Sciatic nerve (tissue), 2 donors: ENCODE data around the gene APC2. TPM values are rescaled to one million over a fixed set of nuclear protein-coding genes. Genes with fewer than 3 reads are reported as not detected.
A peak's percentile ranks its signal among the peaks of the same experiment; 100 is the strongest.
"Not testable (repeated sequence)": the region's sequence is repeated elsewhere in the genome, so short reads cannot be mapped to it uniquely, and the experiment has no call there.

Experiments used
- ATAC-seq: fragments of 200-7000 bp; cut with Tn5 transposase; one replicate; pipeline ENCODE4 v1.9.1; 2020; ENCODE audit warnings: mild to moderate bottlenecking, moderate library complexity
- DNase-seq: peaks from one replicate; pipeline ENCODE4 v3.0.0-alpha.2; 2020; ENCODE audit warnings: low spot score
- intact Hi-C: fragments of 100-400 bp; cut with DNase I; formaldehyde crosslinking; loops from one replicate; pipeline ENCODE4 v1.14.2; 2022
- total RNA-seq: library from RNA; stranded (reverse); fragmentation: NEBNext Ultra II Directional; extraction: Animal tissue kit (Norgen Biotek cat#: 25700); gene quantifications from one replicate; pipeline ENCODE4 v1.2.1, GENCODE V29; 2021
- donor health status: DM: no; HTN: no; CAD: no.
- donor health status: DM: no; HTN: no; CAD: no.

The APC2 gene
- total RNA-seq, 1 donor from 2014 or later = 6.0 TPM

DNA sequence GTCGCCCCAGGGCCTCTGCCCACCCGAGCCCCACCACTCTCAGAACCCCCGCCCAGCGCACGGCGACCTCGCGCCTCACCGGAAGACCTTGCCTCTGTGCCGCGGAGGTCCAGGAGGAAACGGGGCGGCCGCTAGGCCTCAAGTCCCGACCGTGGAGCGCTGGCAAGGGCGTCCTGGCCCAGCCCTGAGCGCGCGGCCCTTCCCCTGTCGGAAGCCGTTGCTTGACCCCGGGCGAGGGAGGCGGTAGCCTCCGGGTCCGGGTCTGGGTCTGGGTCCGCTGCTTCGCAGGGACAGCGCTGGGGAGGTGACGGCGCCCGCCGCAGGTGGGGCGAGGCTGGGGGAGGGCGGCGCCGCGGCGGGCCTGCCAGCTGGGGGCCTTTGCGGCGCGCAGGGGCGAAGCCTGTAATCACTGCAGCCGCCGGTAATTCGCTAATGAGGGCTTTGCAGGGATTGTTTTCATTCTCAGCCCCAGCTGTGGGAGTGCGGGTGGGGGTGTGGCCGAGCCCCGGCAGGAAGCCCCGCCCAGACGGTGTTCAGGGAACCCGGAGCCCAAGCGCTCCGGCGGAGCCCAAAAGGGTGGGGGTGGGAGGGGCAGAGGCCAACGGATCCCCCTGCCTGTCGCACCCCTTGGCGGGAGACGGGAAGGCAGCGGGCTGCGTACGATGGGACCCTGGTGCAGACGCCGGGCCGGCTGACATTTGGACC, 20.5 kb downstream of the APC2 start:
- ATAC-seq (peak; percentile 40), DNase-seq (no peak)
- intact Hi-C loops = no loop called here

DNA sequence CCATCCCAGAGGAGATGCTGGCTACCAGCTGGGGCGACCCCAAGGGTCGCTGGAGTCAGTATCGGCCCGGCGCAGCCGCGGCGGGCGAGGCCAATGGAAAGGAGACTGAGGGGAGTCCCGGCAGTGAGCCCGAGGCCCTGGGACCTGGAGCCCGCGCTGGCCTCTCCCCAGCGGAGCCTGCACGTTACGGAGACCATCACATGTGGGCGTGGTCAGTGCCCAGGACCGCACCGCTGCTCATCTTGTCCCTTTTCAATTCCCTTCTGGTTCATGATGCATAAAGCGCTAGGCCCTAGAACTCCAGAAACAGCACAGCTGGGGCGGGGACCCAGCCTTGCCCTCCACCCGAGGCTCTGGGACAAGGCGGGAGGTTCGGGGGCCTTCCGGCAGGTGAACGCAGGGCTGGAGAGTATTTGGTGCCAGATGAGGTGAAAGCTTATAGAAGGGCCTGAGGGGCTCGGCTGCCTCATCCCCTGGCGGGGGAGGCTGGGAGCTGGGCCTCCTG, 21.1 kb downstream of the APC2 start:
- ATAC-seq = no peak
- intact Hi-C loops = no loop called here
- DNase-seq = no peak

DNA sequence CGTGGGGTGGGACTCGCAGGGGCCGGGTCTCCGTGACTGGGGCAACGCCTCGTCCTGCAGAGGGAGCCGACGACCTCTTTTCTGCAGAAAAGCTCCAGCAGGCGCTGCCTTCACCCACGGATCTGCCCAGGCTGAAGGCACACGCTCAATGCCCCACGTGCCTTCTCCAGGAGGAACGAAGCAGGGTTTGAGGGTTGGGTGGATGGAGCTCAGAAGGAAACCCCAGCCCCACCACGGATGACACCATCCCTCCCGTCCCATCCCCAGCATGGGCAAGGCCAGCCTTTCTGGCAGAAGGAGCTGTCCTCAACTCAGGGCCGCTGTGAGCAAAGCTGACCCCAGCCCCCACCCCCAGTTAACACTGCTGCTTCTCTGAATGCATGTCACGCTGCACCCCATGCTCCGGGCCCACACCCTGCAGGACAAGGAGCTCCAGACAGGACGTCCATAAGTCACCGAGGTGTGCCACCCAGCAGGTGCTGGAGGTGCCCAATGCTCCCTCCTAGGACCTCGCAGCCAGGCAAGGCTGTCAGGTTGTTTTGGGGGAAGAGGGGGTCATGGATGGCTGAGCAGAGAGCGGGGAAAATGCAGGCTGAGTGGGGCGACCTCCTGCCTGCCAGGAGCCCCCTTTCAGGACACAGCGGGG, 21.7 kb downstream of the APC2 start:
- intact Hi-C loops = no loop called here
- ATAC-seq (no peak), DNase-seq (no peak)

DNA sequence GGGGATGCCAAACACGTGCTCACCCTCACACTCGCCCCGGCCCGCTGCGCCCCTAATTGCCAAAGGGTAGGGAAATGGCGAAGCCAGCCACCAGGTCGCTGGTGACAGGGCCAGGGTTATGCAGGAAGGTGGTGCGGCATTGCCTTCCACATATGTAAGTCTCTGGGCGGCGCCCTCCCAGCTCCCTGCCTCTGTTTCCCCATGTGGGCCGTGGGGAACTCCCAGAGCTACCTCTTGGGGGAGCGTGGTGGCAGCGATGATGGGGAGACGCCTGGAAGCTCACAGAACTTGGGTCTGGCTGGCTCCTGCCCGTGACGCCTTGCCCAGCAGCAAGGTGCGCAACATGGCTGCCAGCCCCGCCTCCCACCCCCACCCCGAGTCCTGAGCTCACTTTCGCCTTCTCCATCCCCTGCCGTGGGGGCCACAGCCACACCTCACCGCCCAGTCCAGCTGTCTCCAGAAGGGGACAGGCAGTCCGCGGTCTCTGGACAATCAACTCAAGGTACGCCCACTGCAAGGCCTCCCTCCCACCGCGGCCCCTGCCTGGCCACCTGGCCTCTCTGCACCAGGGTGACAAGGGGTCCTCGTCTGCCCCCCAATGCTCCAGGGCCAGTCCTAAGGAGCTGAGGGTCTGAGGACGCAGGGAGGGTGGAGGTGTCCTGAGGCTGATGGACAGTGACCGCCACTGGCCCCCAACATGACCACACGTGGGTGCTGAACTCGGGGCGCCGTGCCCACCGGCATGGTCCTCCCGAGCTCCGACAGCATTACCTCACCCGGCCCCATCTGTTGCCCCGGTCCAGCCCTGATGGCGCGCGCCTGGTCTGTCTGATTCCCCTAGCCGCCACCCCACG, 22.5 kb downstream of the APC2 start:
- intact Hi-C loops = no loop called here
- no peak for DNase-seq
- ATAC-seq = no peak

DNA sequence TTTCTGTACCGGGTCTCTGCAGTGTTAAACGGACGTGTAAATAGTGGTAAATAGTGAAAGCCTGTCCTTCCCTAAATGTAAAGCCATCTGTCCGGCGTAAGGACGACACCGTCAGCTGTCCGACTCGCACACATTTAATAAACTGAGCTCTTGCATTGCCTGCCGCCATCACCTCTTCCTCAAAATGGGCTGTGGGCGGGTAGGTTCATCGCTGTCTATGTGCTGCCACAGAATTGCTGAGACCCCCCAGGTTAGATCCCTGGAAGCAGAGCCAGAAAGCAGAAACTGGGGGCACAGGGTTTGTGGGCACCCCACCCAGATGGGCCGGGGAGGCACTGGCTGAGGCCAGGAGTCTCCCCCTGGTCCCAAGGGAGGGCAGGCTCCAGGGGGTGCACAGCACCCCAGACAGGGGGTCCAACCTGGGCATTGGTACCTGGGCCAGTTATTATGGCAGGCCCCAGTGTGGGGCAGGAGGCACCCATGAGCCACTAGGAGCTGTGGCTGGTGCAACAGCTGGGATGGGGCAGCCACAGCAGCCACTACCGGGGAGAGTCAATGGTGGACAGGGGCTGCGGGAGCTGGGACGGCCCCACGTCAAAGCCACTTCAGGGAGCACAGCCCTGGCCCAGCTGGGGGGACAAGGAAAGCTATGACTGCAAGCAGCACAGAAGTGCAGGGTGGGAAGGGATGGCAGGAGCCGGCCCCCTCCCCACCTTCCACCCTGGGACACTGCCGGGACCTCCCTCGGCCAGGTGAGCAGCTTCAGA, 23.3 kb downstream of the APC2 start:
- DNase-seq (no peak), ATAC-seq (no peak)
- intact Hi-C loops = no loop called here

DNA sequence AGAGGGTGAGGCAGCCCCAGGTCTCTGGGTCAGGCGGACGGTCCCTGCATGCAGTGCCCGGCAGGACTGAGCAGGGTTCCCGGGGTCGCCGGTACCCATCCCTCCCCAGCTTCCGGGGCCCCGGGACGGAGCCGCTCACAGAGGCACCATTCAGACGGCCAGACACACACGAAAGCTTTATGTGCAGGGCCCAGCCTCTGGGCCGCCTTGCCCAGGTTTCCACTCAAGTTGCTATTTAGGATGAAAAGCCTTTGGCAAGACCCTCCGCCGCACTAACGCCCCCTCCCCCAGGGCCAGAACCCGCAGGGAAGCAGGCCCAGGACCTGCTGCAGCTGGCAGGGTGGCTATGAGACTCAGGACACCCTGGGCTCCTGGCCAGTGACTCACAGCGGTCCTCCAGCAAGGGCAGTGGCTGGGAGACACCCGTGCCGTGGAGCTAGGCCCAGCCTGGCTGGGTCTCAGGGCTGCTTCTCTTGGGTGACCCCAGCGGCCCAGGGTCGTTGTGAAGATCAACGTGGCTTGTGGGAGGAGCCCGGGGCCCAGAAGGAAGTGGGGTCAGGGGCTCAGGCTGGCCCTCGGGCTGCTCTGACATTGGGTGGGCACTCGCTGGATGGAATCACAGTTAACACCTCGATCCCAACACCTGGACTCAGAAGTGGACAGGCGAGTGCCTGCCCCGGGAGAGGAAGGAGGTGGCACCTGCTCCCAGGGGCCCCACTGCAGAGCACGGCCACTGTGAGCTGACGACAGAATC, 24.3 kb downstream of the APC2 start:
- DNase-seq (no peak), ATAC-seq (no peak)
- intact Hi-C loops = no loop called here

DNA sequence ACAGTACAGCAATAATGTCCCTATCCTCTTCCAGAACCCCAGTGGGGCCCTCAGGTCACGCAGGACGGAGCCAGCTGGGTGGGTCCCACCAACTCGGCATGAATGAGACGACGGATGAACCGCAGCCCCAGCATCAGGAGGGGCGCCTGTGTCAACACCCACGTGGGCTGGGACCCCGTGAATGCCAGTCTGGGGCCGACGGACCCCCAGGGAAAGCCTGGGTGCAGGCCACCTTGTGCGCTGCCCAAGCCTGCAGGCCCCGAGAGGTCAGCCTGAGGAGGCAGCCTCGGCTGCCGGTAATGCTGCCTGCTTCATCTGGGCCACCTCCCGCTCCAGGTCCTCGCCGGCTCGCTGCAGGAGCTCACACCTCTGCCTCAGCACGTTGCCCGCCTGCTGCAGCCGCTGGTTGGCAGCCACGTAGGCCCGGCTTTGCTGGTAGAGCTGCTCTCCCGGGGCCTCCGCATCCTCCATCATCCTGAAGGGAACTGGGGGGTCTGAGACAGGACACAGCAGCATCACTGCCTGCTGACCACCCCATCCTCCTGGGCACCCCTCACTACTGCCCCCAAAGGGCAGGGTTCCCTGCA, 24.9 kb downstream of the APC2 start:
- DNase-seq = no peak

DNA sequence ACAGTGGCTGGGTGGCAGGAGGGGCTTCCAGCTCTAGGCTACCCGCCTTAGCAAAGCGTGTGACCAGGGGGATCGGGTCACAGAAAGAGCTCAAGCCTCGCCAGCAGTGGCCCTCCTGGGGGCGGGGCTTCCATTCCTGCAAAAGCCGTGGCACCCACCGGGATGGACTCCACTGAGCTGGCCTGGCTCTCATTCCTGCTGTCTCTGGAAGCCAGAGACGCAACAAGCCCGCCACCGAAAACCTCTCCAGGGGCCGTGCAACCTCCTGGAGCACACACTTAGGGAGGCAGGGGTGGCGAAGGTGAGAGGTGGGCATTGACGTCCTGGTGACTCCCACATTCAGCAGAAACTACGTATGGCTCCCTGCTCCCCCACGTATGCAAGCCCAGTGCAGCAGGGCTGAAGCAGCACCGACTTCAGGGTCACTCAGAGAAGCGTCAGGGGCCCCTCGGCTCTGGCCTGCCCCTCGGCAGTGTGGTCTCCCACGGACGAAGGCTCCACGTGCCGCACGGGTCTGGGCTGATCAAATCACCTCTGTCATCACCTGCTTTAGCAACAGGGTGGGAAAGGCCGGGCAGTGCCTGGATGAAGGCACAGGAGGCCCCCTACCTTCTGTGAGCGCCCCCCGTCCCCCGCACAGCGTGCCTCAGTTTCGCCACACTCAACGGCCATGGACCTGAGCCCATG, 26.0 kb downstream of the APC2 start:
- peak; percentile 60 for DNase-seq
- no peak for ATAC-seq
- intact Hi-C loops = no loop called here

More for the DNA sequence above, 24.9 kb downstream of the APC2 start:
- no peak for ATAC-seq
- intact Hi-C loops = no loop called here

DNA sequence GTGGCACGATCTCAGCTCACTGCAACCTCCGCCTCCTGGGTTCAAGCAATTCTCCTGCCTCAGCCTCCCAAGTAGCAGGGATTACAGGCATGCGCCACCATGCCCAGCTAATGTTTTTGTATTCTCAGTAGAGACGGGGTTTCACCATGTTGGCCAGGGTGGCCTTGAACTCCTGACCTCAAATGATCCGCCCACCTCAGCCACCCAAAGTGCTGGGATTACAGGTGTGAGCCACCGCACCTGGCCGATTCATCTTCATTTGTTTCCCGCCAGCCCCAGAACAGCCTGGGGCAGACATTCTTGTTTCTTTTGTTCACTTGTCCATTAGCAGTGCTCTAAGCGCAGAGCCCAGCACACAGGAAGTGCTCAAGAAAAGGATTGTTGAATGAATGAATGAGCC, 27.1 kb downstream of the APC2 start:
- DNase-seq, intact Hi-C loops, ATAC-seq: not testable (repeated sequence)

DNA sequence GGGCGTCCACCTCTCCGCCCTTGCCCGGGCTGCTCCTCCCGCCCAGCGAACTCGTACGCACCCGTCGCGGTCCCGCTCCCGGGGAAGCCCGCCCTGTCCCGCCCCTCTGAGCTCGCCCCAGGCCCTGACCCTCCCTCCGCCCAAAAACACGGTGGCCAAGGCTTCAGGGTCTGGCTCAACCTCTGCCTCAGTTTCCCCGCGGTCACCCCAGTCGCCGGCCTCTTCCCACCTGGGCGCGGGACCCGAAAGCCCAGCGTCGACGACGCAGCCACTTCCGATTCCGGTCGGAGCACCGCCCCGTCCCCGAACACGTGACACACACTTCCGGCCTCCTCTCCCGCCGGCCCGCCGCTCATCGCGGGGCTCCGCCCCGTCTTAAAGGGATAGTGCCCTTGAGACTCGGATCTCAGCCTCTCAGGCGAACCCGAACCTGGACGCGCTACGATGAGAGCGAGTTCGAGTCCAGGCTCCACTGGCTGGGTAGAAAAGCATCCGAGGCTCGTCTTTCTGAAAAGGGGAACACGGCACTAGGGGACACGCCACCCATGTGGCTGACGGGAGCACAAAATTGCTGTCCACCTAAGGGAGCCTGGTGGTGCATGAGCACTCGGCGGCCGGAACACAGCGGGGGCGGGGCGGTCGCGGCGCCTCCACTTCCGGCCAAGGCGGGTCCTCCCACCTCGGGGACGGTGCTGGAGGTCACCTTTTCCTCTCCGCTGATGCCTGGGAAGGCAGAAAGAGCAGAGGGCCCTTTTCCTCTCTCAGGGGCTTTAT, 29.2 kb downstream of the APC2 start, which contains the start of gene C19orf25:
TSS of gene C19orf25 (minus strand) at position 282 of the 774 bp plus-strand sequence. CDS start 312 bp downstream, outside the sequence.
- intact Hi-C loops = no loop called here
- ATAC-seq (peak; percentile 98), DNase-seq (peak; percentile 97)

DNA sequence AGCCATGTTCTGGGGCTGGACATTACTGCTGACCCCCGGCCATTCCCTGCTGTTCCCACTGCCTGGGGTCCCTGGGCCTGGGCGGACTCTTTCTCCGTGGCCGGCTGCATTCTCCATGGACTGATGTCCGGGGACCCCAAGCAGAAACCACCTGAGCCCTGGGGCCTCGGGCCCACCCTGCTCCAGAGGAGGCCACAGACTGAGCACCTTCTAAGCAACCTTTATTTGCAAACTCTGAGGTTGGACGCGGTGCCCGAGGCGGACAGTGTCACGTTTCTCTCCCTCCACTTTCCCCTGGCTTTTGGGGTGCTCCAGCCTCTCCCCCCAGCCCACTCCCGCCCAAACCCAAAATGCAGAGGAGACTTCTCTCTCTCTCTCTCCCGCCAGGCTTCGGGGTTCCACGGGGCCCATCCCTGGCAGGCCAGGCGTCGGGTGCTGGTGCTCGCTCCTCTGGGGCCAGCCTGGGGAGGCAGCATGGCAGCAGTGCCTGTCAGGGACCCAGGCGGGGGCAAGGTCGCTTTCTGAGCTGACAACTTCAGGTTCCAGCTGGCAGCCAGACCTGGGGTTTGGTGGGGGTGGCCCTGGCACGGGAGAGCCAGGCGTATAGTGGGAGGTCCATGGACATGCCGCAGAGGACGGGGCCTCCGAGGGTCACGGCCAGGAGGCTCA, 31.4 kb downstream of the APC2 start:
- DNase-seq = peak; percentile 56
- ATAC-seq = no peak
- intact Hi-C loops = no loop called here

DNA sequence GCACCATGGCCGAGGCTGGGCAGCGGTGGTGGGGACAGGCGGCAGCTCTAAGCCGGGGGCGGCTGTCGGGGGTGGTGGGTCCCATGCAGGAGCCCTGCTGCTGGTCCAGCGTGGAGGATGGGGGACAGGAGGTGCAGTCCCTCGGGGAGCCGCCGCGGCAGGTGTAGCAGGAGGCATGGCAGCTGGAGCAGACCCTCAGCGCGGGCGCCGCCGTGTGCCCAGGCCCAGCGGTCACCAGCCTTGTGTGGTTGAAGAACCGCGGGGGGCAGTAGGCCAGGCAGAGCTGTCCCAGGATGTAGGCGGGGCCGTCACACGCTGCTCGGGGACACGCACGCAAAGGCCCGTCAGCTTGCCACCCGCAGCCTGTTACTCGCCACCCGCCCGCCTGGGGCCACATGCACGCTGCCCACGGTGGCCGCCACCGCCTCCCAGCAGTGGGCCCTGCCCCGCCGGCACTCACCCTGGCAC, 32.0 kb downstream of the APC2 start:
- intact Hi-C loops = no loop called here
- DNase-seq = peak; percentile 55
- no peak for ATAC-seq

DNA sequence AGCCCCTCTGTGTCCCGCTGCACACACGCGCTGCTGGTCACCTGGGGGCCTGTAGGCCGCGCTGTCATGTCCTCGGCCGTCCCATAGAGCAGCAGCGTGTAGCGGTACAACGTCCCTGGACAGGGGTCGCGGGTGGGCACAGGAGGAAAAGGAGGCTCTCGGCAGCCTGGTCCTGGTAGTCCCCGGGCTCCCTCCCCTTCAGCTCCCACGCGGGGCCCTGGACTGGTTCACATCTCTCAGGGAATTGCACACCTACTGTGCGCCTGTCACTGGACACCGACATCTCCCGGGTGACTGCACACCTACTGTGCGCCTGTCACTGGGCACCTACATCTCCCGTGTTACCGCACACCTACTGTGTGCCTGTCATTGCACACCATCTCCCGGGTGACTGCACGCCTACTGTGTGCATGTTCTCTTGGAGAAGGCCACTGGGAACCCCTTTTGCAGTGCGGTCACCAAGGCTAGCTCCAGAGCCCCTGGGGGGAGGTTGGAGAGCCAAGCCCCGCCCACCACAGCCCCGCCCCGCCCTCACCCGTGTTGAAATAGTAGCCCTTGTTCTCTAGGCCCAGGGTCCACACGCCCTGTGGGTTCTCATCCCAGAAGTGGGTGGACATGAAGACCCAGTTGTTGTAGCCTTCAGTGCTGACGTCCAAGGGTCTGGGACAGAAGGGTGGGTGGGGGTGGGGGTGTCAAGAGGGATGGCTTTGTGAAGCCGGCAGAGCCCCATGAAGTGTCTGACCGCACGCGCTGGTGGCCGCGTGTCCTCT, 32.6 kb downstream of the APC2 start:
- peak; percentile 59 for DNase-seq
- intact Hi-C loops = no loop called here

DNA sequence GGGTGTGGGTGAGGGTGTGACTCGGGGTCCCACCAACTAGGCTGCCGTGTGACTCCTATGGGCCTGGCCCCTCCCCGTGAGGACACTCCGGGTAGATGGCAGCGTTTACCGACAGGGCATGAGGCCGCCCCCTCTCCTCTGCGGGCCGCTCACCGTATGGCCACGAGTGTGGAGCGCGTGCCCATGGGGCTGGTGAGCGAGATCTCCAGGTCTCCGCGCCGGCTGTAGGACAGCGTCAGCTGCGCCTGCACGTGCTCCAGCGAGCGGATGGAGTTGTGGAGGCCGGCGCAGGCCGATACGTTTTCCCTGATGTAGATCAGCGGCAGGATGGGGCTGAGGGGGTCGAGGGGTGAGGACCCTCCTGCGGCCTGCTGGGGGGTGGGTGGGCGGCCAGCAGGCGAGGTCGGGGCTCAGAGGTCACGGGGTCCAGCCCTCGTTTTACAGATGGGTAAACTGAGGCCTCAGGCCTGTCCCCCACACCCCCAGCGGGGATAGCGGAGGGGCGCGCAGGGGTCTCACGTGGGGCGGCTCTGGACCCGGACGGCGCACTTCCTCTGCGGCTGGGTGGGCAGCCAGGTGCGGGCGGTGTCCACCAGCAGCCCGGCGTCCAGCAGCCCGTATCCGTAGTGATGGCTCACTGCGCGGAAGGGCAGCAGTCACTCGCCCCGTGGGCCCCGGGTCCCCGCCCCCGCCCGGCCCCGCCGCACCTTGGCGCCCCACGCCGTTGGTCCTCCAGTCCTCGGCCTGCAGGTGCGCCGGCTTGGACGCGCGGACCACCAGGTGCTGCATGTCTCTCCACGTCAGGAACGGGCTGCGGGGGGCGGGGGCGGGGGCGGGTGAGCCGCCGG, 33.4 kb downstream of the APC2 start:
- intact Hi-C loops = no loop called here
- peak; percentile 57 for DNase-seq
- no peak for ATAC-seq

More for the DNA sequence above, 32.6 kb downstream of the APC2 start:
- ATAC-seq = no peak
